BE2C (cell line): Measurements from ENCODE around the gene SLC38A8.

Source experiments
- DNase-seq: peaks from one replicate; pipeline ENCODE4 v3.0.0-alpha.2; 2020
- H3K27me3 ChIP-seq: fragments of 250-450 bp; sonication (Bioruptor Pico); 2 replicates; pipeline ENCODE4 v1.5.1; 2020; ENCODE audit warnings: mild to moderate bottlenecking
- H3K36me3 ChIP-seq: fragments of 250-450 bp; sonication (Bioruptor Pico); 2 replicates; pipeline ENCODE4 v1.5.1; 2020; ENCODE audit warnings: mild to moderate bottlenecking
- H3K4me1 ChIP-seq: fragments of 250-450 bp; sonication (Bioruptor Pico); 2 replicates; pipeline ENCODE4 v1.5.1; 2020
- H3K4me3 ChIP-seq: 2 replicates; pipeline ENCODE4 v1.5.1; 2011; ENCODE audit warnings: low read depth, low read length
- H3K9me3 ChIP-seq: fragments of 250-450 bp; sonication (Bioruptor Pico); 2 replicates; pipeline ENCODE4 v1.5.1; 2020
- CTCF ChIP-seq: IDR thresholded peaks from 2 replicates; pipeline ENCODE4 v1.5.1; 2012; ENCODE audit warnings: mild to moderate bottlenecking, low read depth, low read length

SLC38A8 gene

GRCh38 chr16:84020353-84020752 lies 22.2 kb downstream of the SLC38A8 start:
- H3K27me3 ChIP-seq, result peaks cover 7% of the 10 kb centered on the region

GRCh38 chr16:84018710-84019109 lies 23.9 kb downstream of the SLC38A8 start:
- H3K9me3 ChIP-seq, result no peaks in the 10 kb centered on the region; the same call in none of the 2 replicates
- no peaks in the 10 kb centered on the region for H3K36me3 ChIP-seq
- DNase-seq, result no peak
- H3K4me1 ChIP-seq, result no peaks in the 10 kb centered on the region
- no peak for TF ChIP-seq CTCF
- H3K27me3 ChIP-seq, result peaks cover 4% of the 10 kb centered on the region
- H3K4me3 ChIP-seq, result no peak overlapping the region

More at GRCh38 chr16:84020353-84020752, 22.2 kb downstream of the SLC38A8 start:
- no peaks in the 10 kb centered on the region for H3K4me1 ChIP-seq
- no peak for TF ChIP-seq CTCF
- no peak for DNase-seq
- H3K9me3 ChIP-seq, result no peaks in the 10 kb centered on the region; the same call in none of the 2 replicates
- no peak overlapping the region for H3K4me3 ChIP-seq
- no peaks in the 10 kb centered on the region for H3K36me3 ChIP-seq

- H3K36me3 ChIP-seq, result no peaks in the 10 kb centered on the region
- no peaks in the 10 kb centered on the region; the same call in none of the 2 replicates for H3K9me3 ChIP-seq
- no peak for DNase-seq
- no peak for TF ChIP-seq CTCF
- no peaks in the 10 kb centered on the region for H3K27me3 ChIP-seq
- no peaks in the 10 kb centered on the region for H3K4me1 ChIP-seq
- H3K4me3 ChIP-seq, result no peak overlapping the region
Measured at GRCh38 chr16:84016477-84016876, 26.1 kb downstream of the SLC38A8 start.

GRCh38 chr16:84015399-84015798 lies 27.2 kb downstream of the SLC38A8 start:
- H3K36me3 ChIP-seq, result no peaks in the 10 kb centered on the region

GRCh38 chr16:84014570-84015327 lies 27.8 kb downstream of the SLC38A8 start:
- Histone ChIP-seq H3K36me3 (no peaks in the 10 kb centered on the region), H3K9me3 (no peaks in the 10 kb centered on the region; the same call in none of the 2 replicates), H3K4me3 (no peak overlapping the region), H3K4me1 (no peaks in the 10 kb centered on the region), H3K27me3 (no peaks in the 10 kb centered on the region)
- no peak for DNase-seq
- TF ChIP-seq CTCF, result no peak

More at GRCh38 chr16:84015399-84015798, 27.2 kb downstream of the SLC38A8 start:
- no peak for TF ChIP-seq CTCF
- Histone ChIP-seq H3K4me1 (no peaks in the 10 kb centered on the region), H3K4me3 (no peak overlapping the region), H3K27me3 (no peaks in the 10 kb centered on the region), H3K9me3 (no peaks in the 10 kb centered on the region; the same call in none of the 2 replicates)
- no peak for DNase-seq
